GM12873 (cell line): ENCODE results near the gene ZNF827.

Source experiments
- CTCF ChIP-seq: IDR thresholded peaks from 2 replicates; pipeline ENCODE4 v1.5.1; 2012; ENCODE audit warnings: low read depth, mild to moderate bottlenecking, moderate library complexity, low read length, control low read depth; ENCODE audit not compliant: insufficient read depth; ENCODE audit errors: missing control alignments

Gene ZNF827

GRCh38 chr4:145887241-145887991 is 51.2 kb downstream of the ZNF827 start:
- TF ChIP-seq CTCF: no peak

- no peak for TF ChIP-seq CTCF
Observed at GRCh38 chr4:145886871-145887240, 51.8 kb downstream of the ZNF827 start.

GRCh38 chr4:145885666-145886065 is 53.0 kb downstream of the ZNF827 start:
- TF ChIP-seq CTCF: no peak

- no peak for TF ChIP-seq CTCF
Observed at GRCh38 chr4:145884775-145885174, 53.8 kb downstream of the ZNF827 start.

- no peak for TF ChIP-seq CTCF
Observed at GRCh38 chr4:145883101-145883694, 55.4 kb downstream of the ZNF827 start.

- no peak for TF ChIP-seq CTCF
Observed at GRCh38 chr4:145882604-145883003, 56.0 kb downstream of the ZNF827 start.

GRCh38 chr4:145881989-145882388 is 56.6 kb downstream of the ZNF827 start:
- TF ChIP-seq CTCF: no peak
